ENCODE measurements around the gene MACF1.

The MACF1 gene

DNA sequence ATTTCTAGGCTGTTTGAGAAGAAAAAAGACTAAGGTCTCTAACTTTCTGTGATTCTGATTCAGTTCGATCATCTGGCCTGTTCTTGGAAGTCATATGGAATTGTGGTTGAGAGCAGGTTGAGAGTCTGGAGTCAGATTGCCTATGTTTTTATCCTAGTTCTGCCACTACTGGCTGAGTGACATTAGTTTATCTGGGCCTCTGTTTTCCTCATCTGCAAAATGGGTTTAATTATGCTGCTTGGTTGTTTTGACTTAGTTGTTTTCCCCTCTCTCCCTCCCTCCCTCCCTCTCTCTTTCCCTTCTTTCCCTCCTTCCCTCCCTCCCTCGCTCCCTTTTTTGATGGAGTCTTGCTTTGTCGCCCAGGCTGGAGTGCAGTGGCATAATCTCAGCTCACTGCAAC lies 6.2 kb downstream of the MACF1 start:
- no peak for DNase-seq (ENCODE audit: low spot score)
- TF ChIP-seq, protein P1, sequence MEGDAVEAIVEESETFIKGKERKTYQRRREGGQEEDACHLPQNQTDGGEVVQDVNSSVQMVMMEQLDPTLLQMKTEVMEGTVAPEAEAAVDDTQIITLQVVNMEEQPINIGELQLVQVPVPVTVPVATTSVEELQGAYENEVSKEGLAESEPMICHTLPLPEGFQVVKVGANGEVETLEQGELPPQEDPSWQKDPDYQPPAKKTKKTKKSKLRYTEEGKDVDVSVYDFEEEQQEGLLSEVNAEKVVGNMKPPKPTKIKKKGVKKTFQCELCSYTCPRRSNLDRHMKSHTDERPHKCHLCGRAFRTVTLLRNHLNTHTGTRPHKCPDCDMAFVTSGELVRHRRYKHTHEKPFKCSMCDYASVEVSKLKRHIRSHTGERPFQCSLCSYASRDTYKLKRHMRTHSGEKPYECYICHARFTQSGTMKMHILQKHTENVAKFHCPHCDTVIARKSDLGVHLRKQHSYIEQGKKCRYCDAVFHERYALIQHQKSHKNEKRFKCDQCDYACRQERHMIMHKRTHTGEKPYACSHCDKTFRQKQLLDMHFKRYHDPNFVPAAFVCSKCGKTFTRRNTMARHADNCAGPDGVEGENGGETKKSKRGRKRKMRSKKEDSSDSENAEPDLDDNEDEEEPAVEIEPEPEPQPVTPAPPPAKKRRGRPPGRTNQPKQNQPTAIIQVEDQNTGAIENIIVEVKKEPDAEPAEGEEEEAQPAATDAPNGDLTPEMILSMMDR (IDR thresholded peaks at IDR 0.05; ENCODE audit: extremely low read depth, missing control alignments), result no peak

GRCh38 chr1:39212499-39212898 lies 8.0 kb downstream of the MACF1 start:
- TF ChIP-seq, protein P1 (IDR thresholded peaks at IDR 0.05; ENCODE audit: extremely low read depth, missing control alignments), result no peak
- no peak for DNase-seq (ENCODE audit: low spot score)

GRCh38 chr1:39213511-39214002 lies 9.1 kb downstream of the MACF1 start:
- DNase-seq (ENCODE audit: low spot score), result no peak

GRCh38 chr1:39214021-39214713 lies 9.7 kb downstream of the MACF1 start:
- no peak for DNase-seq (ENCODE audit: low spot score)
- TF ChIP-seq, protein P1 (IDR thresholded peaks at IDR 0.05; ENCODE audit: extremely low read depth, missing control alignments), result no peak

More at GRCh38 chr1:39213511-39214002, 9.1 kb downstream of the MACF1 start:
- TF ChIP-seq, protein P1 (IDR thresholded peaks at IDR 0.05; ENCODE audit: extremely low read depth, missing control alignments), result no peak

- TF ChIP-seq, protein P1 (IDR thresholded peaks at IDR 0.05; ENCODE audit: extremely low read depth, missing control alignments), result no peak
- no peak for DNase-seq (ENCODE audit: low spot score)
These were observed 10.2 kb downstream of the MACF1 start for GRCh38 chr1:39214714-39214997.

GRCh38 chr1:39214998-39215873 lies 10.7 kb downstream of the MACF1 start:
- DNase-seq (ENCODE audit: low spot score), result peak; percentile 75
- TF ChIP-seq, protein P1 (IDR thresholded peaks at IDR 0.05; ENCODE audit: extremely low read depth, missing control alignments), result no peak

DNA sequence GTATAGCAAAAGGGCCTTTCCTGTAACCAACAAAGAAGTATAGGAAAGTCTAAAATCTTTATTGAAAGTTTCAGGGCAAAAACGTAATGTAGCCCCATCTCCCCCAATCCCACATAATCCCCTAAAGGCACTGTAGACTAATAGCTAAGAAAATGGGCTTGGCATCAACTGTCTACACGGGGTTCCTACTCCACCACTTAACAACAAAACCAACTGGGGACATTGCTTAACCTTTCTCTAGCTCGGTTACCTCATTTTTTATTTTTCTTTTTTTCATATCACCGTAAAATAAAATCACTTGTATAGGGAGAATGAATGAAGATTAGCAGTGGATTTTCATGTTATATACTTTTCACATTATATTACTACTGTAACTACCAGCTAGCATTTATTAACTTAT lies 12.3 kb downstream of the MACF1 start:
- DNase-seq (ENCODE audit: low spot score), result no peak
- TF ChIP-seq, protein P1 (IDR thresholded peaks at IDR 0.05; ENCODE audit: extremely low read depth, missing control alignments), result no peak
